Aorta (tissue), 5 donors: ENCODE data around the gene ELMO1. TPM values are rescaled to one million over a fixed set of nuclear protein-coding genes. Genes with fewer than 3 reads are reported as not detected.

Source experiments
- ATAC-seq: fragments of 200-7000 bp; cut with Tn5 transposase; one replicate; pipeline ENCODE4 v1.9.1; 2022; ENCODE audit warnings: moderate library complexity; ENCODE audit not compliant: low FRiP score
- DNase-seq, 2 donors: peaks; one replicate each; pipeline ENCODE4 v3.0.0-alpha.2; 2020
- H3K27ac ChIP-seq, 2 donors: one replicate each; pipeline ENCODE4 v1.5.1; 2013; ENCODE audit warnings: low read length in 2 of 2, mild to moderate bottlenecking in 2 of 2, moderate library complexity in 2 of 2, control low read depth in 1 of 2, inconsistent platforms in 1 of 2, low read depth in 1 of 2
- H3K27me3 ChIP-seq, 2 donors: one replicate each; pipeline ENCODE4 v1.6.1; 2013; ENCODE audit warnings: control low read depth in 1 of 2, low read length in 1 of 2, mild to moderate bottlenecking in 1 of 2, moderate library complexity in 1 of 2; ENCODE audit not compliant: insufficient read depth in 2 of 2, control insufficient read depth in 1 of 2
- H3K36me3 ChIP-seq, 2 donors: one replicate each; pipeline ENCODE4 v1.6.1; 2013; ENCODE audit warnings: control low read depth in 1 of 2, low read length in 1 of 2, mild to moderate bottlenecking in 1 of 2; ENCODE audit not compliant: insufficient read depth in 2 of 2, control insufficient read depth in 1 of 2
- H3K4me1 ChIP-seq, 2 donors: one replicate each; pipeline ENCODE4 v1.6.1; 2013; ENCODE audit warnings: low read length in 2 of 2, control low read depth in 1 of 2, mild to moderate bottlenecking in 1 of 2, moderate library complexity in 1 of 2; ENCODE audit not compliant: insufficient read depth in 2 of 2, control insufficient read depth in 1 of 2
- H3K4me3 ChIP-seq, 2 donors: one replicate each; pipeline ENCODE4 v1.5.1; 2013; ENCODE audit warnings: low read length in 2 of 2, control low read depth in 1 of 2, mild to moderate bottlenecking in 1 of 2
- H3K9me3 ChIP-seq: one replicate; pipeline ENCODE4 v1.6.1; 2013; ENCODE audit warnings: mild to moderate bottlenecking, low read length; ENCODE audit not compliant: control insufficient read depth
- WGBS, 2 donors: extraction: QIAGEN DNeasy Blood & Tissue Kit; methylation state at CpG; one replicate each; pipeline ENCODE4 v1.1.7; 2013; 5-methylcytosine and 5-hydroxymethylcytosine counted together
- intact Hi-C, 2 donors: fragments of 100-400 bp; cut with DNase I; formaldehyde crosslinking; loops; one replicate each; pipeline versions ENCODE4 v1.14.2 to v1.15.0; 2022
- polyA plus RNA-seq, 2 donors: library from polyadenylated mRNA; stranded (reverse); fragments of 200-250 nt; gene quantifications; one replicate each; pipeline ENCODE4 v1.2.3, GENCODE V29; 2013
- total RNA-seq, 2 donors: library from RNA; stranded (reverse); fragmentation: NEBNext Ultra II Directional; extraction: Animal tissue kit (Norgen Biotek cat#: 25700); gene quantifications; one replicate each; pipeline ENCODE4 v1.2.1, GENCODE V29; 2021
- donor health status: healthy with polysubstance abuse.
- donor health status: Bipolar disorder and iron deficiency.
- donor health status: DM: no; HTN: no; CAD: no.
- donor health status: DM: no; HTN: no; CAD: no.
- donor health status: DM: yes; HTN: yes; CAD: no.

ELMO1 gene
- total and polyA plus RNA-seq, 4 donors, result 1.8 to 86.9 (median 24.8) TPM

GRCh38 chr7:36955456-36956129 lies 493.1 kb downstream of the ELMO1 start:
- no peaks in the 10 kb centered on the region for H3K4me1 ChIP-seq
- H3K4me3 ChIP-seq, result no peak overlapping the region
- 94 to 97% methylated on average over 3 of the region's 3 CpGs for WGBS, 2 donors
- H3K27me3 ChIP-seq, result no peaks in the 10 kb centered on the region
- no peaks in the 10 kb centered on the region for H3K36me3 ChIP-seq
- H3K27ac ChIP-seq, result no peak overlapping the region
- intact Hi-C loops, result no loop called here
- DNase-seq, result no peak
- ATAC-seq, result no peak
- H3K9me3 ChIP-seq, result no peaks in the 10 kb centered on the region

GRCh38 chr7:36951257-36951697 lies 497.4 kb downstream of the ELMO1 start:
- no peak for ATAC-seq
- Histone ChIP-seq H3K27ac (no peak overlapping the region), H3K4me3 (no peak overlapping the region), H3K36me3 (no peaks in the 10 kb centered on the region), H3K27me3 (no peaks in the 10 kb centered on the region), H3K9me3 (no peaks in the 10 kb centered on the region), H3K4me1 (no peaks in the 10 kb centered on the region)
- DNase-seq, result no peak
- intact Hi-C loops, result no loop called here
- WGBS, 2 donors, result 94 to 99% methylated on average over 3 of the region's 3 CpGs

- peak; percentile 31 for ATAC-seq
- Histone ChIP-seq H3K27me3 (no peaks in the 10 kb centered on the region), H3K4me3 (no peak overlapping the region), H3K4me1 (no peaks in the 10 kb centered on the region), H3K9me3 (no peaks in the 10 kb centered on the region), H3K36me3 (no peaks in the 10 kb centered on the region), H3K27ac (no peak overlapping the region)
- no peak for DNase-seq
- WGBS, 2 donors, result 90 to 94% methylated on average over 8 of the region's 8 CpGs
- intact Hi-C loops, result no loop called here
Observed at GRCh38 chr7:36949711-36950600, 498.7 kb downstream of the ELMO1 start.

- ATAC-seq, result no peak
- intact Hi-C loops, result no loop called here
- Histone ChIP-seq H3K4me3 (no peak overlapping the region), H3K4me1 (no peaks in the 10 kb centered on the region), H3K27me3 (no peaks in the 10 kb centered on the region), H3K36me3 (no peaks in the 10 kb centered on the region), H3K27ac (no peak overlapping the region), H3K9me3 (no peaks in the 10 kb centered on the region)
- DNase-seq, result no peak
- 87 to 89% methylated on average over 2 of the region's 2 CpGs for WGBS, 2 donors
Observed at GRCh38 chr7:36946401-36946739, 502.3 kb downstream of the ELMO1 start.

- DNase-seq (no peak), ATAC-seq (no peak)
- intact Hi-C loops, result no loop called here
- no peaks in the 10 kb centered on the region for H3K4me1 ChIP-seq
- no peaks in the 10 kb centered on the region for H3K27me3 ChIP-seq
- no peak overlapping the region for H3K4me3 ChIP-seq
- H3K9me3 ChIP-seq, result no peaks in the 10 kb centered on the region
- H3K36me3 ChIP-seq, result no peaks in the 10 kb centered on the region
- WGBS, 2 donors, result 12 to 14% methylated on average over 7 of the region's 7 CpGs
- no peak overlapping the region for H3K27ac ChIP-seq
Observed at GRCh38 chr7:36945612-36946400, 502.9 kb downstream of the ELMO1 start.

- ATAC-seq (no peak), DNase-seq (no peak)
- Histone ChIP-seq H3K4me3 (no peak overlapping the region), H3K27me3 (no peaks in the 10 kb centered on the region), H3K4me1 (no peaks in the 10 kb centered on the region), H3K9me3 (no peaks in the 10 kb centered on the region), H3K36me3 (no peaks in the 10 kb centered on the region), H3K27ac (no peak overlapping the region)
- intact Hi-C loops, result no loop called here
- WGBS, 2 donors, result 75% methylated on average over 5 of the region's 5 CpGs
Observed at GRCh38 chr7:36944838-36945237, 503.8 kb downstream of the ELMO1 start.

- intact Hi-C loops, result no loop called here
- no peak for ATAC-seq
- WGBS, 2 donors, result 89 to 91% methylated on average over 8 of the region's 8 CpGs
- Histone ChIP-seq H3K4me1 (no peaks in the 10 kb centered on the region), H3K4me3 (no peak overlapping the region), H3K9me3 (no peaks in the 10 kb centered on the region), H3K36me3 (no peaks in the 10 kb centered on the region), H3K27ac (no peak overlapping the region), H3K27me3 (no peaks in the 10 kb centered on the region)
- no peak for DNase-seq
Observed at GRCh38 chr7:36943591-36944435, 504.9 kb downstream of the ELMO1 start.

- 97% methylated on average over 9 of the region's 9 CpGs for WGBS, 2 donors
- no peak for ATAC-seq
- intact Hi-C loops, result no loop called here
Observed at GRCh38 chr7:36942955-36943354, 505.7 kb downstream of the ELMO1 start.

More at GRCh38 chr7:36942955-36943354, 505.7 kb downstream of the ELMO1 start:
- Histone ChIP-seq H3K4me3 (no peak overlapping the region), H3K27me3 (no peaks in the 10 kb centered on the region), H3K9me3 (peaks cover under 1% of the 10 kb centered on the region), H3K4me1 (no peaks in the 10 kb centered on the region), H3K27ac (no peak overlapping the region), H3K36me3 (no peaks in the 10 kb centered on the region)
- DNase-seq, result no peak
